BJ (cell line): ENCODE data around the gene PDLIM5. TPM values are rescaled to one million over a fixed set of nuclear protein-coding genes. Genes with fewer than 3 reads are reported as not detected.

Experiments used
- CTCF ChIA-PET: fragments of 350-600 bp; formaldehyde crosslinking; extraction: SDS; loops from one replicate; lab custom pipeline; 2021; ENCODE audit warnings: antibody characterized with exemption, inconsistent platforms; lab: Yijun Ruan, JAX
- POLR2A ChIA-PET: fragments of 300-600 bp; sonication (Branson Sonifier 250); formaldehyde crosslinking; extraction: SDS; loops from one replicate; lab custom pipeline; 2021; ENCODE audit warnings: antibody characterized with exemption; lab: Charles Lee
- DNase-seq: peaks from one replicate; pipeline ENCODE4 v3.0.0-alpha.2; 2011; ENCODE audit warnings: low read depth
- H3K27me3 ChIP-seq: 2 replicates; pipeline ENCODE4 v1.6.0; 2011; ENCODE audit warnings: low read length; ENCODE audit not compliant: control insufficient read depth, insufficient read depth
- H3K36me3 ChIP-seq: 2 replicates; pipeline ENCODE4 v1.5.1; 2011; ENCODE audit warnings: low read length; ENCODE audit not compliant: control insufficient read depth, insufficient read depth
- H3K4me3 ChIP-seq: 2 replicates; pipeline ENCODE4 v1.5.1; 2011; ENCODE audit warnings: low read depth, mild to moderate bottlenecking, control low read depth, low read length
- polyA plus RNA-seq: library from polyadenylated mRNA; depleted of rRNA; stranded (reverse); fragments of >200 nt; gene quantifications from 2 replicates; pipeline ENCODE4 v1.2.3, GENCODE V29; 2011
- TF ChIP-seq, protein P1 (sequence below): IDR thresholded peaks from 2 replicates; pipeline ENCODE4 v1.5.1; 2011; ENCODE audit warnings: low read depth, mild to moderate bottlenecking, control low read depth, inconsistent platforms, low read length, moderate library complexity; ENCODE audit not compliant: insufficient read depth

PDLIM5 gene
- polyA plus RNA-seq, 1 experiment = 353 TPM

GRCh38 chr4:94665500-94666404, 214.0 kb downstream of the PDLIM5 start:
- no peaks in the 10 kb centered on the region for H3K27me3 ChIP-seq
- ChIA-PET CTCF (interaction anchor here (0.8 kb wide), 1 partner anchor 36 kb away, joined by 3 read pairs; no protein-coding TSS in a partner anchor), POLR2A (no interaction called here)
- no peak overlapping the region for H3K4me3 ChIP-seq
- TF ChIP-seq, protein P1, sequence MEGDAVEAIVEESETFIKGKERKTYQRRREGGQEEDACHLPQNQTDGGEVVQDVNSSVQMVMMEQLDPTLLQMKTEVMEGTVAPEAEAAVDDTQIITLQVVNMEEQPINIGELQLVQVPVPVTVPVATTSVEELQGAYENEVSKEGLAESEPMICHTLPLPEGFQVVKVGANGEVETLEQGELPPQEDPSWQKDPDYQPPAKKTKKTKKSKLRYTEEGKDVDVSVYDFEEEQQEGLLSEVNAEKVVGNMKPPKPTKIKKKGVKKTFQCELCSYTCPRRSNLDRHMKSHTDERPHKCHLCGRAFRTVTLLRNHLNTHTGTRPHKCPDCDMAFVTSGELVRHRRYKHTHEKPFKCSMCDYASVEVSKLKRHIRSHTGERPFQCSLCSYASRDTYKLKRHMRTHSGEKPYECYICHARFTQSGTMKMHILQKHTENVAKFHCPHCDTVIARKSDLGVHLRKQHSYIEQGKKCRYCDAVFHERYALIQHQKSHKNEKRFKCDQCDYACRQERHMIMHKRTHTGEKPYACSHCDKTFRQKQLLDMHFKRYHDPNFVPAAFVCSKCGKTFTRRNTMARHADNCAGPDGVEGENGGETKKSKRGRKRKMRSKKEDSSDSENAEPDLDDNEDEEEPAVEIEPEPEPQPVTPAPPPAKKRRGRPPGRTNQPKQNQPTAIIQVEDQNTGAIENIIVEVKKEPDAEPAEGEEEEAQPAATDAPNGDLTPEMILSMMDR = no peak
- no peak for DNase-seq
- peaks cover 1% of the 10 kb centered on the region; the same call in 1 of the 2 replicates for H3K36me3 ChIP-seq

DNA sequence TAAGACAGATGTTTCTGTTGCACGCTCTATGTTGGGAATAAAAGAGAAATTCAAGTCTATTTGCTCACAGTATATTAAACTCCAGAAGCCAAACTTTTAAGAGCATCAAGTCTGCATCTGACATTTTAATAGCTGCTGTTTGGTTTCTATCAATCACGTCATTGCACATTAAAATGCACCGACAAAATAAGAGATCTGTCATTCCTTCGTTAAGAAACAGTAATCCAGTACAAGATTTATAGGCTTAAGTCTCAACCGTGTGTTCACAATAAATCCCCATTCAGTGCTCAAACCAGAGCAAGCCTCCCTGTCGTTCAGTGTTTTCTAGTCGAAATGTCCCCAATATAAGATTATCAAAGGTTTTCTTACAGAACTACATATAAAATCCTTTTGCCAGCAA, 217.0 kb downstream of the PDLIM5 start:
- ChIA-PET CTCF (no interaction called here), POLR2A (no interaction called here)
- TF ChIP-seq, protein P1 = no peak
- DNase-seq = no peak
- H3K27me3 ChIP-seq = no peaks in the 10 kb centered on the region
- H3K4me3 ChIP-seq = no peak overlapping the region
- no peaks in the 10 kb centered on the region for H3K36me3 ChIP-seq

GRCh38 chr4:94669672-94670664, 218.2 kb downstream of the PDLIM5 start:
- ChIA-PET CTCF (no interaction called here), POLR2A (no interaction called here)
- TF ChIP-seq, protein P1 = no peak
- Histone ChIP-seq H3K36me3 (no peaks in the 10 kb centered on the region), H3K27me3 (no peaks in the 10 kb centered on the region; the same call in 1 of the 2 replicates), H3K4me3 (no peak overlapping the region)
- DNase-seq = no peak

GRCh38 chr4:94671113-94671512, 219.4 kb downstream of the PDLIM5 start:
- no peaks in the 10 kb centered on the region for H3K36me3 ChIP-seq
- POLR2A ChIA-PET = no interaction called here
- no peak overlapping the region for H3K4me3 ChIP-seq
- H3K27me3 ChIP-seq = no peaks in the 10 kb centered on the region; the same call in 1 of the 2 replicates
- no peak for DNase-seq
- TF ChIP-seq, protein P1 = no peak
- CTCF ChIA-PET = no interaction called here

GRCh38 chr4:94673961-94674360, 222.2 kb downstream of the PDLIM5 start:
- DNase-seq = no peak
- TF ChIP-seq, protein P1 = no peak
- Histone ChIP-seq H3K36me3 (no peaks in the 10 kb centered on the region), H3K27me3 (no peaks in the 10 kb centered on the region; the same call in 1 of the 2 replicates), H3K4me3 (no peak overlapping the region)
- ChIA-PET CTCF (no interaction called here), POLR2A (no interaction called here)
